GM12891 (cell line): ENCODE data around the gene NOX4.

Experiments used
- DNase-seq: peaks from one replicate; pipeline ENCODE4 v3.0.0; 2011; ENCODE audit warnings: low spot score; ENCODE audit not compliant: insufficient read length
- FAIRE-seq: peaks from 2 replicates; lab custom pipeline; 2011; peaks lifted over from hg19 to GRCh38; lab: Jason Lieb, UNC
- POLR2A ChIP-seq: IDR thresholded peaks from 2 replicates; pipeline ENCODE4 v1.6.1; 2011; ENCODE audit warnings: low read depth, low read length, control low read depth
- POLR2AphosphoS5 ChIP-seq: IDR thresholded peaks from 2 replicates; pipeline ENCODE4 v1.6.1; 2011; ENCODE audit warnings: low read depth, low read length, control low read depth
- SPI1 ChIP-seq: IDR thresholded peaks from 2 replicates; pipeline ENCODE4 v1.6.1; 2011; ENCODE audit warnings: low read depth, low read length, control low read depth

NOX4 gene

GRCh38 chr11:89275966-89276365 is 215.2 kb downstream of the NOX4 start:
- DNase-seq (no peak), FAIRE-seq (no peak)
- TF ChIP-seq POLR2A (no peak), POLR2AphosphoS5 (no peak), SPI1 (no peak)
